ENCODE data around the gene DBNDD2. TPM values are rescaled to one million over a fixed set of nuclear protein-coding genes. Genes with fewer than 3 reads are reported as not detected.

Gene DBNDD2
- total and polyA plus RNA-seq, 5 donors from 2014 or later, result 15.1 to 23.5 (median 20.1) TPM

DNA sequence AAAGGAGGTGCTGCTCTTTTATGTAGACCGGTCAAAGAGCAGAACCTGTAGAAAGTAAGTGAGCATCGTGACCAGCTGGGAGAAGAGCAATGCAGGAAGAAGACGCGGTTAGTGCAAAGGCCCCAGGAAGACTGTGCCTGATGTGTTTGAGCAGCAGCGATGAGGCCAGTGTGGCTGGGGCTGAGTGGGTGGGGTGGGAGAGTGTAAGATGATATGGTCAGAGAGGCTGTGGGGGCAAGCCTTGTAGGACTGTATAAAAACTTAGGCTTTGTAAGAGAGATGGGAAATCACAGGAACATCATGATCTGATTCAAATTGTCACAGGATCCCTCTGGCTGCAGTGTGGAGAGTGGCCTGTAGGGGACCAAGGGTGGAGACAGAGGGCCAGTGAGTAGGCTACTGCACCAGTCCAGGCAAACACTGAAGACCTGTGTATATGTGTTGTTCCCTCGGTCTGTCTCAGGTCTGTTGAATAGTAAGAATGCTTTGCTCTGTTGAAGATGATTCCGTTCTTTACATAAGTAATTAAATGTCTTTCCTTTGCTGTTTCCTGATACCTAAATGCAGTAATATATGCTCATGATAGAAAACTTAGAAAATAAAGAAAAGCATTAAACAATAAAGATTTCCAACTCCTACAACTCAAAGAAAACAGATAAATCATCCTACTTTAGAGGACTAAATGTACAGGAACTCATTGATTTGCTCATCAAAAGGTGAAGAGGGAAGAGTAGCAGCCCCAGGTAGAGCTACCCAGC lies 37.9 kb downstream of the DBNDD2 start:
- peak in 1 of 3 donors; percentile 34 for DNase-seq
- Mint-ChIP-seq H3K4me1 (peaks cover 0 to 24% (median 13%) of the 10 kb centered on the region in 4 donors), H3K36me3 (peaks cover 5% of the 10 kb centered on the region), H3K27ac (no peak overlapping the region), H3K27me3 (peaks cover under 1% of the 10 kb centered on the region), H3K9me3 (no peaks in the 10 kb centered on the region), H3K4me3 (no peak overlapping the region)
- no peaks in the 10 kb centered on the region for H3K9me3 ChIP-seq (ENCODE audit: control insufficient read depth in 2 of 2, low read length in 2 of 2)
- no peaks in the 10 kb centered on the region for H3K27me3 ChIP-seq (ENCODE audit: control insufficient read depth, insufficient read depth, low read length)
- no peak for ATAC-seq (ENCODE audit: low read depth in 2 of 2)
- H3K27ac ChIP-seq (ENCODE audit: insufficient read depth, low read length, poor library complexity, severe bottlenecking), result no peak overlapping the region
- no peak overlapping the region for H3K4me3 ChIP-seq (ENCODE audit: low read depth, low read length)
- no peaks in the 10 kb centered on the region for H3K36me3 ChIP-seq (ENCODE audit: control insufficient read depth, insufficient read depth, low read length)
- H3K4me1 ChIP-seq (ENCODE audit: control insufficient read depth, insufficient read depth, low read length, poor library complexity, severe bottlenecking), result peaks cover 9% of the 10 kb centered on the region

DNA sequence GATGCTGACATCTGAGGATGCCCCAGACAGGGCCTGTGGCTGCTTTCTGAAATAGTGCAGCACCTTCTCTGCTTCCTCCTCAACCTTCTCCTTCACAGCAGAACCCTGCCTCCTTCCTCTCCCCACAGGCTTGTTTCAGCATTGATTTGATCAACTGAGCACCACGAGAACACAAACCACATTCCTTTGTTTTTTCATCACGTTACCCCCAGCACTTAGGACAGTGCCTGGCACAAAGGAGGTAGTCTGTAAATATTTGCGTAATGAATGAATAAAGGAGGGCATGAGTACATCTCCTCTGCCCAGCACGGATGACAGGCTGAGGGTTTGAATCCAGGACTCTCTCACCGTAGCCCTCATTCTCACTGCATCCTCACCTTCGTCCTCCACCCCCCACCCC lies 40.2 kb downstream of the DBNDD2 start:
- no peak for ATAC-seq (ENCODE audit: low read depth in 2 of 2)
- Histone ChIP-seq H3K27me3 (ENCODE audit: control insufficient read depth, insufficient read depth, low read length) (no peaks in the 10 kb centered on the region), H3K4me1 (ENCODE audit: control insufficient read depth, insufficient read depth, low read length, poor library complexity, severe bottlenecking) (peaks cover 9% of the 10 kb centered on the region), H3K36me3 (ENCODE audit: control insufficient read depth, insufficient read depth, low read length) (no peaks in the 10 kb centered on the region), H3K9me3 (ENCODE audit: control insufficient read depth in 2 of 2, low read length in 2 of 2) (no peaks in the 10 kb centered on the region), H3K4me3 (ENCODE audit: low read depth, low read length) (no peak overlapping the region), H3K27ac (ENCODE audit: insufficient read depth, low read length, poor library complexity, severe bottlenecking) (no peak overlapping the region)
- Mint-ChIP-seq H3K4me3 (no peak overlapping the region), H3K27ac (no peak overlapping the region), H3K36me3 (peaks cover 5% of the 10 kb centered on the region), H3K4me1 (peaks cover 0 to 24% (median 13%) of the 10 kb centered on the region in 4 donors), H3K27me3 (peaks cover 5% of the 10 kb centered on the region), H3K9me3 (no peaks in the 10 kb centered on the region)
- no peak for DNase-seq

DNA sequence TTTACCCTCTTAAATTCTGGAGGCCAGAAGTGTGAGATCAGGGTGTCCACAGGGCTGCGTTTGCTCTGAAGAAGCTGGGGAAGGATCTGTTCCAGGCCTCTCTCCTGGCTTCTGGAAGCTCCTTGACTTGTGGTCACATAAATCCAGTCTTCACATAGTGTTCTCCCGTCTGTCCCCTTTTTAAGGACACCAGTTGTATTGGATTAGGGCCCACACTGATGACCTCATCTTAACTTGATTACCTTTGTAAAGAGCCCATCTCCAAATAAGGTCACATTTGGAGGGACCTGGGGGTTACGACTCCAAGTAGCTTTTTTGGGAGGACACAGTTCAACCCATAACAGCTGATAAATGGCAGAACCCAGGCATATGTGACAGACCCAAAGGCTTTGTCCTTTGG lies 41.4 kb downstream of the DBNDD2 start:
- ATAC-seq (ENCODE audit: low read depth in 2 of 2), result no peak
- no peak for DNase-seq
- H3K4me1 Mint-ChIP-seq, result peaks cover 0 to 14% (median 2%) of the 10 kb centered on the region in 4 donors

DNA sequence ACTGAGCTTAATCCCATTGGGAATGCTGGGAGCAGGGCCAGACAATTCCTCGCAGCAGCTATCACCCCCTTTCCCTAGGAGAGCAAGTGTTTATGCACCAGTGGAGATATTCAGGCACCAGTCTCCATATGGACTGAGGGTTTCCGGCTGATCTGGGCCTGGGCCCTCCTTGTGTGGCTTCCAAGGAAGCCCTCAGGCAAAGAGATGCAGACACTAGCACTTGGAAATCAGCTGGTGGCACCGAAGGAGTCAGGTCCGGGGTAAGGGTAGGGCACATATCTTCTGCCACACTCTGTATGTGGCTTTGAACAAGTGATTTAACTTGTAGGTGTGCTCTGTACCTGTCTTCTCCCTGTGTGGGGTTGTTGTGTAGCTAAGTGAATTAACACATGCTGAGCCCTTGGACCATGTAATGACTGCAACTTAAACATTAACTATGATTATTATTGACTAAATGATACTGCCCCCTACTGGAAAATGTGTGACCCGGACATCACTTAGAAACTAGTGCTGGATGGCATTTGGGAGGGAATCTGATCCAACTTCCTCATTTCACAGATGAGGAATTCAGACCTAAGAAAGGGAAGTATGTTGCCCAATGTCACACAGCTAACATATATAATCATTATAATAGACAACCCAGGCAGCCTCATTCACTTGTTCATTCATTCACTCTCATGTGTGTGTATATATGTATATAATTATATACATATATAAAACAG lies 42.2 kb downstream of the DBNDD2 start:
- Histone ChIP-seq H3K27me3 (ENCODE audit: control insufficient read depth, insufficient read depth, low read length) (no peaks in the 10 kb centered on the region), H3K27ac (ENCODE audit: insufficient read depth, low read length, poor library complexity, severe bottlenecking) (no peak overlapping the region), H3K36me3 (ENCODE audit: control insufficient read depth, insufficient read depth, low read length) (no peaks in the 10 kb centered on the region), H3K4me1 (ENCODE audit: control insufficient read depth, insufficient read depth, low read length, poor library complexity, severe bottlenecking) (no peaks in the 10 kb centered on the region), H3K4me3 (ENCODE audit: low read depth, low read length) (no peak overlapping the region), H3K9me3 (ENCODE audit: control insufficient read depth in 2 of 2, low read length in 2 of 2) (no peaks in the 10 kb centered on the region)
- H3K36me3 Mint-ChIP-seq, result peaks cover 5% of the 10 kb centered on the region
- no peaks in the 10 kb centered on the region for H3K9me3 Mint-ChIP-seq
- DNase-seq, result peak in 2 of 3 donors; percentile 47 to 61
- H3K27me3 Mint-ChIP-seq, result peaks cover 5% of the 10 kb centered on the region
- H3K4me1 Mint-ChIP-seq, result peaks cover 0 to 8% (median 0%) of the 10 kb centered on the region in 4 donors
- H3K27ac Mint-ChIP-seq, result no peak overlapping the region
- no peak overlapping the region for H3K4me3 Mint-ChIP-seq
- peak in 1 of 2 donors; percentile 40 for ATAC-seq (ENCODE audit: low read depth in 2 of 2)

More for the DNA sequence above, 41.4 kb downstream of the DBNDD2 start:
- H3K9me3 ChIP-seq (ENCODE audit: control insufficient read depth in 2 of 2, low read length in 2 of 2), result no peaks in the 10 kb centered on the region
- no peaks in the 10 kb centered on the region for H3K36me3 ChIP-seq (ENCODE audit: control insufficient read depth, insufficient read depth, low read length)
- no peak overlapping the region for H3K27ac ChIP-seq (ENCODE audit: insufficient read depth, low read length, poor library complexity, severe bottlenecking)
- Mint-ChIP-seq H3K36me3 (peaks cover 5% of the 10 kb centered on the region), H3K27ac (no peak overlapping the region), H3K9me3 (no peaks in the 10 kb centered on the region), H3K27me3 (peaks cover 5% of the 10 kb centered on the region), H3K4me3 (no peak overlapping the region)
- H3K4me1 ChIP-seq (ENCODE audit: control insufficient read depth, insufficient read depth, low read length, poor library complexity, severe bottlenecking), result no peaks in the 10 kb centered on the region
- H3K4me3 ChIP-seq (ENCODE audit: low read depth, low read length), result no peak overlapping the region
- H3K27me3 ChIP-seq (ENCODE audit: control insufficient read depth, insufficient read depth, low read length), result no peaks in the 10 kb centered on the region

DNA sequence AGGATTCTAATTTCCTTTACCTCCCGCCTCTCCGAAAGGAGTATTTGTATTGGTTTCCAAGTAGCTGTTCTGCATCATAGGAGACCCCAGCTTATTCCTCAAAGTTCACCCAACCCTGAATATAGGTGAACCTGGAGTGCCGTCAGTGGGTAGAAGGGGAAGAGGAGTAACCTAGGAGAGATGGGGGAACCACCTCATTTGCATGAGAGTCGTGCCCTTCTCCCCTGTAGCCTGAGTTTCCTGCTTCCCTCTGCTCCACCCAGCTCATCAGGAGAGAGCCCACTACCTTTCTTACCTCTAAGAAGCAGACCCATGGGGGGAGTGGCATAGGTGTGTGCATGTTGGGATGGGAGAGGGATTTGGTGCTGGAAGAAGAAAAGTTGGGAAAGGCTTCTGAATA lies 44.1 kb downstream of the DBNDD2 start:
- Histone ChIP-seq H3K36me3 (ENCODE audit: control insufficient read depth, insufficient read depth, low read length) (no peaks in the 10 kb centered on the region), H3K4me3 (ENCODE audit: low read depth, low read length) (no peak overlapping the region), H3K4me1 (ENCODE audit: control insufficient read depth, insufficient read depth, low read length, poor library complexity, severe bottlenecking) (no peaks in the 10 kb centered on the region), H3K9me3 (ENCODE audit: control insufficient read depth in 2 of 2, low read length in 2 of 2) (no peaks in the 10 kb centered on the region), H3K27me3 (ENCODE audit: control insufficient read depth, insufficient read depth, low read length) (no peaks in the 10 kb centered on the region), H3K27ac (ENCODE audit: insufficient read depth, low read length, poor library complexity, severe bottlenecking) (no peak overlapping the region)
- no peak for ATAC-seq (ENCODE audit: low read depth in 2 of 2)
- no peaks in the 10 kb centered on the region for H3K4me1 Mint-ChIP-seq
- H3K27me3 Mint-ChIP-seq, result peaks cover 5% of the 10 kb centered on the region
- DNase-seq, result no peak
- H3K9me3 Mint-ChIP-seq, result no peaks in the 10 kb centered on the region
- no peak overlapping the region for H3K4me3 Mint-ChIP-seq
- no peak overlapping the region for H3K27ac Mint-ChIP-seq
- peaks cover 10% of the 10 kb centered on the region for H3K36me3 Mint-ChIP-seq

DNA sequence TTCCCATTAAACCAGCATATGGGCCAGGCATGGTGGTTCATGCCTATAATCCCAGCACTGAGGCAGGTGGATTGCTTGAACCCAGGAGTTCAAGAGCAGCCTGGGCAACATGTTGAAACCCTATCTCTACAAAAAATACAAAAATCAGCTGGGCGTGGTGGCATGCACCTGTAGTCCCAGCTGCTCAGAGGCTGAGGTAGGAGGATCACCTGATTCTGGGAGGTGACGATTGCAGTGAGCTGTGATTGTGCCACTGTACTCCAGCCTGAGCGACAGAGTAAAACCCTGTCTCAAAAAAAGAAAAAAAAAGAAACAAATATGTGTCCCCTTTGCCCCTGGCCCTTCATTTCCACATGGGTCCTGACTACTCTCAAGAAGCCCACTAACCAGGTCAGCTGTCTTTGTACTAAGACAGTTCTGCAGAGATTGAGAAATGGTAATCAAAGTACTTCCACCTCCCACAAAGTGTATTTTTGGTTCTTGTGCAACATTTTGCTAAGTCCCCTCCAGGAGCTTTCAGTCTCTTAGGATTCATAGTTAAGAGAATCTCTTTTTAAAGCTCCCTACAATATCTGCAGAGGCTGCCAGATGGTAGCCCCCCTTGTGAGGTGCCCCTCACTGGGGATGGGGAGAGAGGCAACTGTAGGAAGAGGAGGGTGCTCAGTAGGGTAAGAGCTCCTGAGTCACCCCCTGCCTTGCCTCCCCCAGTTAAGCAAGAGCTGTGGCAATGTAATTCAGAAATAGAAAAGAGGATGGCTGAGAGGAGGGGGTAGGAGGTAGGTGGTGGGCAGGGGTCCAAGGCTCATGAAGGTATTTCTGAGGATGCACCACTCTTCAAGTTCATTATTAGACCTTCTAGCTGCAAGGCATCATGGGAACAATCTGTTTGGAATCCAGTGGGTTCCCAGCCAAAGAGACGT lies 44.9 kb downstream of the DBNDD2 start:
- peaks cover 8% of the 10 kb centered on the region for H3K36me3 Mint-ChIP-seq
- H3K4me3 Mint-ChIP-seq, result no peak overlapping the region
- Histone ChIP-seq H3K27ac (ENCODE audit: insufficient read depth, low read length, poor library complexity, severe bottlenecking) (no peak overlapping the region), H3K4me3 (ENCODE audit: low read depth, low read length) (no peak overlapping the region), H3K4me1 (ENCODE audit: control insufficient read depth, insufficient read depth, low read length, poor library complexity, severe bottlenecking) (no peaks in the 10 kb centered on the region), H3K9me3 (ENCODE audit: control insufficient read depth in 2 of 2, low read length in 2 of 2) (no peaks in the 10 kb centered on the region), H3K27me3 (ENCODE audit: control insufficient read depth, insufficient read depth, low read length) (no peaks in the 10 kb centered on the region), H3K36me3 (ENCODE audit: control insufficient read depth, insufficient read depth, low read length) (no peaks in the 10 kb centered on the region)
- H3K9me3 Mint-ChIP-seq, result peaks cover 0 to 2% (median 0%) of the 10 kb centered on the region in 7 donors
- no peaks in the 10 kb centered on the region for H3K4me1 Mint-ChIP-seq
- DNase-seq (no peak), ATAC-seq (ENCODE audit: low read depth in 2 of 2) (no peak)
- H3K27ac Mint-ChIP-seq, result peak overlapping the region in 1 of 3 donors; percentile 36
- peaks cover 5% of the 10 kb centered on the region for H3K27me3 Mint-ChIP-seq

DNA sequence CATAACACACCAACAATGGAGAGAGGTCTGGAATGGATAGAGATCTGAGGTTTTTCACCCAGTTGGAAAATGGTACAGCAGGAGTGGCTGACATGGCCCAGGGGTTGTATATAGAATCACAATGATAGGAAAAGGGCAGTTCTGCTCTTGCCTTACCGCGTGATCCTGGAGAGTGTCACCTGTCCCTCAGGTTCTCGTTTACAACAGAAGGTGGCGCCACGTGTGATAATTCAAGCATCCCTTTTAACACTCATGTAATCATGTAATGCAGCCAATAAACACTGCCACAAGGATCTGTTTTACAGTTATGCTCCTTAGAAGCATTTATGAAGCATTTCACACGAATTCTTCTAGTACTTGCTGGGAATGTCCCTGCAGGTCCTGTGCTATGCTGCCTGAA lies 48.5 kb downstream of the DBNDD2 start:
- Mint-ChIP-seq H3K4me3 (no peak overlapping the region), H3K27me3 (peaks cover 4% of the 10 kb centered on the region), H3K27ac (no peak overlapping the region), H3K9me3 (peaks cover 0 to 2% (median 0%) of the 10 kb centered on the region in 7 donors), H3K4me1 (no peaks in the 10 kb centered on the region), H3K36me3 (peaks cover 4% of the 10 kb centered on the region)
- H3K27ac ChIP-seq (ENCODE audit: insufficient read depth, low read length, poor library complexity, severe bottlenecking), result no peak overlapping the region
- ATAC-seq (ENCODE audit: low read depth in 2 of 2) (no peak), DNase-seq (peak in 1 of 3 donors; percentile 57)
- no peak overlapping the region for H3K4me3 ChIP-seq (ENCODE audit: low read depth, low read length)
- no peaks in the 10 kb centered on the region for H3K9me3 ChIP-seq (ENCODE audit: control insufficient read depth in 2 of 2, low read length in 2 of 2)
- no peaks in the 10 kb centered on the region for H3K4me1 ChIP-seq (ENCODE audit: control insufficient read depth, insufficient read depth, low read length, poor library complexity, severe bottlenecking)
- H3K27me3 ChIP-seq (ENCODE audit: control insufficient read depth, insufficient read depth, low read length), result no peaks in the 10 kb centered on the region
- H3K36me3 ChIP-seq (ENCODE audit: control insufficient read depth, insufficient read depth, low read length), result no peaks in the 10 kb centered on the region

Data from CD4-positive, CD25-positive, alpha-beta regulatory T cell (primary cell).